GM21515 (cell line): ENCODE data around the gene NLGN2.

Experiments
- ATAC-seq: cut with Tn5 transposase; IDR thresholded peaks from one replicate; pipeline ENCODE4 v1.9.1; 2021; ENCODE audit not compliant: unreplicated experiment

The NLGN2 gene

GRCh38 chr17:7411427-7411750 lies 3.7 kb downstream of the NLGN2 start:
- ATAC-seq: no peak

GRCh38 chr17:7413346-7413985 lies 5.8 kb downstream of the NLGN2 start:
- no peak for ATAC-seq

- ATAC-seq: no peak
These were observed 7.2 kb downstream of the NLGN2 start for GRCh38 chr17:7414837-7415236.

GRCh38 chr17:7415784-7416183 lies 8.1 kb downstream of the NLGN2 start:
- ATAC-seq: no peak

- no peak for ATAC-seq
These were observed 8.7 kb downstream of the NLGN2 start for GRCh38 chr17:7416323-7416722.

- ATAC-seq: no peak
These were observed 9.5 kb downstream of the NLGN2 start for GRCh38 chr17:7417056-7417655.

GRCh38 chr17:7418472-7419152 lies 11.0 kb downstream of the NLGN2 start:
- no peak for ATAC-seq

GRCh38 chr17:7419819-7420610 lies 12.4 kb downstream of the NLGN2 start, which contains the start of gene SPEM1:
Gene SPEM1, plus strand, starts transcription at chr17:7420324. Its CDS starts 61 bp downstream, at chr17:7420385.
- no peak for ATAC-seq

GRCh38 chr17:7421186-7421585 lies 13.5 kb downstream of the NLGN2 start:
- ATAC-seq: no peak

GRCh38 chr17:7423679-7424078 lies 16.0 kb downstream of the NLGN2 start:
- ATAC-seq: no peak

- no peak for ATAC-seq
These were observed 17.7 kb downstream of the NLGN2 start, which contains the start of gene SPEM2 for GRCh38 chr17:7425316-7425715. Gene SPEM2, plus strand, starts transcription at chr17:7425616. Its CDS starts 73 bp downstream, at chr17:7425689.

GRCh38 chr17:7425756-7426155 lies 18.1 kb downstream of the NLGN2 start:
- ATAC-seq: no peak

- ATAC-seq: no peak
These were observed 18.7 kb downstream of the NLGN2 start for GRCh38 chr17:7426203-7426863.

- ATAC-seq: no peak
These were observed 19.3 kb downstream of the NLGN2 start for GRCh38 chr17:7426896-7427489.

GRCh38 chr17:7427549-7427948 lies 19.9 kb downstream of the NLGN2 start:
- no peak for ATAC-seq

GRCh38 chr17:7428557-7428956 lies 20.9 kb downstream of the NLGN2 start, which contains the start of gene SPEM3:
Gene SPEM3, plus strand, starts transcription at chr17:7428857. Its CDS starts 46 bp downstream, at chr17:7428903.
- ATAC-seq: no peak

- no peak for ATAC-seq
These were observed 22.1 kb downstream of the NLGN2 start for GRCh38 chr17:7429722-7430121.

GRCh38 chr17:7431231-7431630 lies 23.6 kb downstream of the NLGN2 start:
- no peak for ATAC-seq

GRCh38 chr17:7432296-7432695 lies 24.7 kb downstream of the NLGN2 start:
- ATAC-seq: no peak
